ENCODE measurements around the gene SAMD4B. TPM values are rescaled to one million over a fixed set of nuclear protein-coding genes. Genes with fewer than 3 reads are reported as not detected.

The SAMD4B gene
- total RNA-seq, 1 experiment from 2014 or later: 135 TPM

GRCh38 chr19:39397360-39398296, 55.4 kb downstream of the SAMD4B start:
- Mint-ChIP-seq H3K36me3 (ENCODE audit: insufficient read depth in 1 of 3, low read depth in 3 of 3) (peaks cover 18 to 34% (median 33%) of the 10 kb centered on the region in 3 experiments; a peak in 6 of 7 replicates), H3K4me1 (peaks cover 22% of the 10 kb centered on the region in 2 experiments), H3K9me3 (no peaks in the 10 kb centered on the region; a peak in 2 of 5 replicates), H3K27me3 (ENCODE audit: low read depth) (no peaks in the 10 kb centered on the region; the same call in 1 of the 2 replicates), H3K4me3 (peak overlapping the region in 1 of 2 experiments; percentile 40; a peak in 2 of 5 replicates), H3K27ac (peak overlapping the region in 2 of 3 experiments; percentile 67 to 86; a peak in 3 of 7 replicates)
- Histone ChIP-seq H2AK5ac (ENCODE audit: insufficient read length, low read length) (no peak overlapping the region), H3K14ac (ENCODE audit: insufficient read depth, low read length) (no peak overlapping the region), H3K23me2 (ENCODE audit: insufficient read length, low read depth, low read length, poor library complexity, severe bottlenecking) (no peaks in the 10 kb centered on the region), H3T11ph (ENCODE audit: low read length) (no peak overlapping the region), H4K8ac (replicated peaks; ENCODE audit: insufficient read length, low read depth, low read length) (no peak overlapping the region), H2BK5ac (ENCODE audit: insufficient read length, low read length) (no peak overlapping the region), H4K5ac (ENCODE audit: insufficient read length, low read depth, low read length) (no peak overlapping the region), H4K91ac (ENCODE audit: insufficient read length, low read depth, low read length) (no peak overlapping the region), H3K9ac (ENCODE audit: extremely low read depth, insufficient read length, low read length) (no peak overlapping the region), H3K79me1 (ENCODE audit: insufficient read depth, low read depth, low read length, poor library complexity, severe bottlenecking) (no peaks in the 10 kb centered on the region), H3K79me2 (ENCODE audit: insufficient read depth, low read length) (no peaks in the 10 kb centered on the region), H3K27ac (ENCODE audit: insufficient read length, low read depth, low read length) (no peak overlapping the region), H2BK12ac (ENCODE audit: insufficient read length, low read depth, low read length) (no peak overlapping the region), H3K23ac (ENCODE audit: insufficient read length, low read depth, low read length) (no peak overlapping the region), H3K4me2 (ENCODE audit: insufficient read depth, insufficient read length, low read length) (no peak overlapping the region), H3K27me3 (ENCODE audit: insufficient read depth, low read length) (no peaks in the 10 kb centered on the region), H3K9me3 (ENCODE audit: control insufficient read depth, low read depth, low read length) (no peaks in the 10 kb centered on the region), H3K56ac (ENCODE audit: insufficient read length, low read depth, low read length) (no peak overlapping the region), H2BK120ac (ENCODE audit: low read depth, low read length, poor library complexity, severe bottlenecking) (no peak overlapping the region), H2BK15ac (ENCODE audit: low read depth, low read length) (no peak overlapping the region), H2AFZ (ENCODE audit: low read length) (no peak overlapping the region), H3K4ac (ENCODE audit: low read depth, low read length) (no peak overlapping the region; the same call in 1 of the 2 replicates), H3K18ac (ENCODE audit: insufficient read length, low read depth, low read length) (no peak overlapping the region), H3K4me1 (ENCODE audit: insufficient read depth, low read length) (peaks cover 4% of the 10 kb centered on the region; the same call in 1 of the 2 replicates), H4K20me1 (ENCODE audit: control insufficient read depth, insufficient read depth, insufficient read length) (no peaks in the 10 kb centered on the region), H2BK20ac (ENCODE audit: low read depth, low read length, poor library complexity, severe bottlenecking) (no peak overlapping the region)
- DNase-seq: peak; percentile 90
- WGBS (ENCODE audit: extremely low coverage, insufficient read length, low lambda C conversion rate): no CpG with 5 or more reads among the region's 17 CpGs
- peak; percentile 98 for TF ChIP-seq CTCF (conservative IDR thresholded peaks at IDR 0.05)
